HG03025 (cell line): ENCODE data around the gene NAA80.
"Not testable (repeated sequence)": the region's sequence is repeated elsewhere in the genome, so short reads cannot be mapped to it uniquely, and the experiment has no call there.

ENCODE experiments used
- ATAC-seq: cut with Tn5 transposase; IDR thresholded peaks from one replicate; pipeline ENCODE4 v1.9.1; 2021; ENCODE audit warnings: mild to moderate bottlenecking, moderate library complexity; ENCODE audit not compliant: unreplicated experiment, low FRiP score

The NAA80 gene

GRCh38 chr3:50272911-50273688, 26.1 kb downstream of the NAA80 start:
- ATAC-seq: no peak

GRCh38 chr3:50272538-50272910, 26.7 kb downstream of the NAA80 start:
- ATAC-seq: not testable (repeated sequence)

GRCh38 chr3:50271314-50271936, 27.8 kb downstream of the NAA80 start:
- no peak for ATAC-seq

- no peak for ATAC-seq
Observed at GRCh38 chr3:50270422-50271224, 28.6 kb downstream of the NAA80 start.

- ATAC-seq: no peak
Observed at GRCh38 chr3:50269977-50270413, 29.2 kb downstream of the NAA80 start.

- no peak for ATAC-seq
Observed at GRCh38 chr3:50269460-50269859, 29.7 kb downstream of the NAA80 start.

GRCh38 chr3:50268703-50269451, 30.3 kb downstream of the NAA80 start, which contains the start of gene SEMA3B:
Gene SEMA3B (plus strand): TSS chr3:50269147. CDS start chr3:50269241, 94 bp downstream.
- ATAC-seq: no peak

- no peak for ATAC-seq
Observed at GRCh38 chr3:50268276-50268675, 30.9 kb downstream of the NAA80 start.

- no peak for ATAC-seq
Observed at GRCh38 chr3:50267280-50267913, 31.8 kb downstream of the NAA80 start.

- no peak for ATAC-seq
Observed at GRCh38 chr3:50266836-50267235, 32.4 kb downstream of the NAA80 start.

GRCh38 chr3:50266017-50266416, 33.2 kb downstream of the NAA80 start:
- no peak for ATAC-seq

- ATAC-seq: no peak
Observed at GRCh38 chr3:50265571-50265970, 33.6 kb downstream of the NAA80 start.

GRCh38 chr3:50264964-50265485, 34.2 kb downstream of the NAA80 start:
- no peak for ATAC-seq

- no peak for ATAC-seq
Observed at GRCh38 chr3:50264383-50264963, 34.7 kb downstream of the NAA80 start.

GRCh38 chr3:50263478-50264382, 35.5 kb downstream of the NAA80 start:
- ATAC-seq: no peak

- no peak for ATAC-seq
Observed at GRCh38 chr3:50262778-50263177, 36.4 kb downstream of the NAA80 start.

GRCh38 chr3:50262200-50262599, 37.0 kb downstream of the NAA80 start:
- ATAC-seq: not testable (repeated sequence)

- ATAC-seq: no peak
Observed at GRCh38 chr3:50261505-50261904, 37.7 kb downstream of the NAA80 start.
